HEK293 (cell line): ENCODE data around the gene FAAP100.

ENCODE experiments used
- HOXD13 ChIP-seq: sonication (generic); formaldehyde crosslinking; IDR thresholded peaks from 2 replicates; pipeline ENCODE4 v1.8.0; 2022; ENCODE audit warnings: missing genetic modification reagents, borderline replicate concordance
- INSM2 ChIP-seq: fragments of 450-650 bp; formaldehyde crosslinking; IDR thresholded peaks from 2 replicates; pipeline ENCODE4 v1.5.1; 2016; ENCODE audit warnings: missing biosample characterization, missing genetic modification characterization
- REPIN1 ChIP-seq: fragments of 450-650 bp; formaldehyde crosslinking; IDR thresholded peaks from 2 replicates; pipeline ENCODE4 v1.5.1; 2017; ENCODE audit warnings: missing biosample characterization, missing genetic modification characterization, low read depth
- SCRT2 ChIP-seq: fragments of 450-650 bp; formaldehyde crosslinking; IDR thresholded peaks from 2 replicates; pipeline ENCODE4 v1.5.1; 2016; ENCODE audit warnings: missing biosample characterization, missing genetic modification characterization
- SP2 ChIP-seq: fragments of 450-650 bp; formaldehyde crosslinking; IDR thresholded peaks from 2 replicates; pipeline ENCODE4 v1.5.1; 2016; ENCODE audit warnings: missing biosample characterization, missing genetic modification characterization
- ZBTB1 ChIP-seq: fragments of 450-650 bp; formaldehyde crosslinking; IDR thresholded peaks from 2 replicates; pipeline ENCODE4 v1.5.1; 2016; ENCODE audit warnings: missing biosample characterization, missing genetic modification characterization
- ZBTB10 ChIP-seq: fragments of 450-650 bp; formaldehyde crosslinking; IDR thresholded peaks from 2 replicates; pipeline ENCODE4 v1.5.1; 2016; ENCODE audit warnings: missing biosample characterization, missing genetic modification characterization
- ZBTB44 ChIP-seq: fragments of 450-650 bp; IDR thresholded peaks from 2 replicates; pipeline ENCODE4 v1.5.1; 2018; ENCODE audit warnings: missing biosample characterization, mild to moderate bottlenecking, missing genetic modification characterization
- ZEB2 ChIP-seq: fragments of 450-650 bp; formaldehyde crosslinking; IDR thresholded peaks from 2 replicates; pipeline ENCODE4 v1.5.1; 2016; ENCODE audit warnings: missing biosample characterization, missing genetic modification characterization
- ZNF140 ChIP-seq: fragments of 450-650 bp; formaldehyde crosslinking; IDR thresholded peaks from 2 replicates; pipeline ENCODE4 v1.5.1; 2016; ENCODE audit warnings: missing biosample characterization, missing genetic modification characterization
- ZNF19 ChIP-seq: fragments of 450-650 bp; formaldehyde crosslinking; IDR thresholded peaks from 2 replicates; pipeline ENCODE4; 2016; ENCODE audit warnings: missing biosample characterization, missing genetic modification characterization, low read depth
- ZNF223 ChIP-seq: fragments of 450-650 bp; formaldehyde crosslinking; IDR thresholded peaks from 2 replicates; pipeline ENCODE4 v1.5.1; 2016; ENCODE audit warnings: missing biosample characterization, missing genetic modification characterization
- ZNF239 ChIP-seq: fragments of 450-650 bp; formaldehyde crosslinking; IDR thresholded peaks from 2 replicates; pipeline ENCODE4 v1.5.1; 2016; ENCODE audit warnings: missing biosample characterization, missing genetic modification characterization
- ZNF394 ChIP-seq: fragments of 450-650 bp; formaldehyde crosslinking; IDR thresholded peaks from 2 replicates; pipeline ENCODE4 v1.5.1; 2016; ENCODE audit warnings: missing biosample characterization, missing genetic modification characterization, mild to moderate bottlenecking, moderate library complexity, borderline replicate concordance
- ZNF398 ChIP-seq: fragments of 450-650 bp; formaldehyde crosslinking; IDR thresholded peaks from 2 replicates; pipeline ENCODE4 v1.5.1; 2017; ENCODE audit warnings: missing biosample characterization, missing genetic modification characterization
- ZNF571 ChIP-seq: fragments of 450-650 bp; formaldehyde crosslinking; IDR thresholded peaks from 2 replicates; pipeline ENCODE4 v1.5.0; 2017; ENCODE audit warnings: missing biosample characterization, missing genetic modification characterization
- ZNF585B ChIP-seq: fragments of 450-650 bp; formaldehyde crosslinking; IDR thresholded peaks from 2 replicates; pipeline ENCODE4 v1.5.1; 2016; ENCODE audit warnings: missing biosample characterization, missing genetic modification characterization
- ZNF658 ChIP-seq: fragments of 450-650 bp; formaldehyde crosslinking; IDR thresholded peaks from 2 replicates; pipeline ENCODE4; 2016; ENCODE audit warnings: missing biosample characterization, missing genetic modification characterization
- ZNF664 ChIP-seq: fragments of 450-650 bp; formaldehyde crosslinking; IDR thresholded peaks from 2 replicates; pipeline ENCODE4 v1.5.1; 2016; ENCODE audit warnings: missing biosample characterization, missing genetic modification characterization
- ZNF707 ChIP-seq: fragments of 450-650 bp; formaldehyde crosslinking; IDR thresholded peaks from 2 replicates; pipeline ENCODE4 v1.5.1; 2016; ENCODE audit warnings: missing biosample characterization, missing genetic modification characterization
- ZNF791 ChIP-seq: fragments of 450-650 bp; formaldehyde crosslinking; IDR thresholded peaks from 2 replicates; pipeline ENCODE4 v1.5.1; 2016; ENCODE audit warnings: missing biosample characterization, missing genetic modification characterization
- ZNF837 ChIP-seq: fragments of 450-650 bp; formaldehyde crosslinking; IDR thresholded peaks from 2 replicates; pipeline ENCODE4 v1.5.1; 2016; ENCODE audit warnings: missing biosample characterization, missing genetic modification characterization
- ZSCAN4 ChIP-seq: fragments of 450-650 bp; formaldehyde crosslinking; IDR thresholded peaks from 2 replicates; pipeline ENCODE4 v1.5.1; 2017; ENCODE audit warnings: missing biosample characterization, missing genetic modification characterization
- TF ChIP-seq, protein P1 (sequence below): fragments of 450-650 bp; formaldehyde crosslinking; IDR thresholded peaks from 2 replicates; pipeline ENCODE4 v1.5.1; 2016; ENCODE audit warnings: missing biosample characterization, missing genetic modification characterization
- TF ChIP-seq, protein P2 (sequence below): fragments of 450-650 bp; formaldehyde crosslinking; IDR thresholded peaks from 2 replicates; pipeline ENCODE4 v1.5.1; 2017; ENCODE audit warnings: missing biosample characterization, missing genetic modification characterization
- TF ChIP-seq, protein P3 (sequence below): fragments of 450-650 bp; formaldehyde crosslinking; IDR thresholded peaks from 2 replicates; pipeline ENCODE4 v1.5.1; 2016; ENCODE audit warnings: missing biosample characterization, missing genetic modification characterization

FAAP100 gene

DNA sequence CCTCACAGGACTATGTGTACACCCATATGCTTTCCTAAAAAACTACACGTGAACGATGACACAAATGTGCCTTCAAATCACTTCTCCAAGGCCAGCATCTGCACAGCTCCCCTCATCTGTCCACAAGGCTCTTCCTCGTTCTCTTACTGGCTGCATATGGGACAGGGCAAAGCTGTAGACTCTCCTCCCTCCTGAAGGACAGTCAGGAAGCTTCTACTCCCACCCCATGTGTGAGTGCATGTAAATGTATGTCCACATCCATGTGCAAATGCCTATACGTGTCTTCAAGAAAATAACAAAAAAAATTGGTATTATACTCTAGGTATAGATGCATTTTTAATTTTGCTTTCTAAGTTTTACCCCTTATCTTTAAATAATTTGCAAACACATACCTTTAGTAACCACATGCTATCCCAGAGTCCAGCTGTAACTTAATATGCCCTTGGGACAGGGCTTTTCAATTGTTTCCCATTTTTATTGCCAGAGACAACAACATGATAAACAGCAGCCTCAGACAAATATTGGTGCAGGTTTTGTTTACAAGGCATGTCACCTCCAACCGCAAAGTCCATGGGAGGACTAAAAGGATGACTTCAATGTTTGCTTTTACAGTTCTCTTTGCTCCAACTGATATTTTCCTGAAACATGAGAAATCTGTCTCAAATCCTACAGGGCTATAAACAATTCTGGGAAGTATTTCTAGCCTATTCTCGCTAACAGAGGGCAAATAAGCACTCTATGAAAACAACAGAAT, 31.6 kb upstream of the FAAP100 start (continued):
- no peak for TF ChIP-seq ZBTB10 (tag by site-specific recombination)
- TF ChIP-seq ZNF707, result no peak
- no peak for TF ChIP-seq ZNF19 (tag by site-specific recombination)
- peak; percentile 97 for TF ChIP-seq INSM2 (tag by site-specific recombination)
- peak; percentile 89 for TF ChIP-seq ZEB2 (tag by site-specific recombination)
- 0 out of 2 replicates have a peak, but pooled peaks have one; percentile 56 for TF ChIP-seq ZNF664 (tag by site-specific recombination)
- peak; percentile 76 for TF ChIP-seq HOXD13 (CRISPR knock-in tag)
- TF ChIP-seq ZNF223 (tag by site-specific recombination), result no peak
- TF ChIP-seq ZNF658 (tag by site-specific recombination), result no peak
- TF ChIP-seq ZNF394 (tag by site-specific recombination), result peak; percentile 76
- TF ChIP-seq ZSCAN4, result peak; percentile 39
- no peak for TF ChIP-seq ZNF791 (tag by site-specific recombination)
- TF ChIP-seq ZNF140, result no peak
- TF ChIP-seq, protein P1, sequence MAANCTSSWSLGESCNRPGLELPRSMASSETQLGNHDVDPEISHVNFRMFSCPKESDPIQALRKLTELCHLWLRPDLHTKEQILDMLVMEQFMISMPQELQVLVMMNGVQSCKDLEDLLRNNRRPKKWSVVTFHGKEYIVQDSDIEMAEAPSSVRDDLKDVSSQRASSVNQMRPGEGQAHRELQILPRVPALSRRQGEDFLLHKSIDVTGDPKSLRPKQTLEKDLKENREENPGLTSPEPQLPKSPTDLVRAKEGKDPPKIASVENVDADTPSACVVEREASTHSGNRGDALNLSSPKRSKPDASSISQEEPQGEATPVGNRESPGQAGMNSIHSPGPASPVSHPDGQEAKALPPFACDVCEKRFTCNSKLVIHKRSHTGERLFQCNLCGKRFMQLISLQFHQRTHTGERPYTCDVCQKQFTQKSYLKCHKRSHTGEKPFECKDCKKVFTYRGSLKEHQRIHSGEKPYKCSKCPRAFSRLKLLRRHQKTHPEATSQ, result no peak
- no peak for TF ChIP-seq ZNF837 (tag by site-specific recombination)
- TF ChIP-seq REPIN1, result no peak
- TF ChIP-seq ZBTB1 (tag by site-specific recombination), result peak; percentile 69
- peak; percentile 95 for TF ChIP-seq ZBTB44
- TF ChIP-seq SP2 (tag by site-specific recombination), result no peak; the same call in 1 of the 2 replicates
- TF ChIP-seq, protein P2, sequence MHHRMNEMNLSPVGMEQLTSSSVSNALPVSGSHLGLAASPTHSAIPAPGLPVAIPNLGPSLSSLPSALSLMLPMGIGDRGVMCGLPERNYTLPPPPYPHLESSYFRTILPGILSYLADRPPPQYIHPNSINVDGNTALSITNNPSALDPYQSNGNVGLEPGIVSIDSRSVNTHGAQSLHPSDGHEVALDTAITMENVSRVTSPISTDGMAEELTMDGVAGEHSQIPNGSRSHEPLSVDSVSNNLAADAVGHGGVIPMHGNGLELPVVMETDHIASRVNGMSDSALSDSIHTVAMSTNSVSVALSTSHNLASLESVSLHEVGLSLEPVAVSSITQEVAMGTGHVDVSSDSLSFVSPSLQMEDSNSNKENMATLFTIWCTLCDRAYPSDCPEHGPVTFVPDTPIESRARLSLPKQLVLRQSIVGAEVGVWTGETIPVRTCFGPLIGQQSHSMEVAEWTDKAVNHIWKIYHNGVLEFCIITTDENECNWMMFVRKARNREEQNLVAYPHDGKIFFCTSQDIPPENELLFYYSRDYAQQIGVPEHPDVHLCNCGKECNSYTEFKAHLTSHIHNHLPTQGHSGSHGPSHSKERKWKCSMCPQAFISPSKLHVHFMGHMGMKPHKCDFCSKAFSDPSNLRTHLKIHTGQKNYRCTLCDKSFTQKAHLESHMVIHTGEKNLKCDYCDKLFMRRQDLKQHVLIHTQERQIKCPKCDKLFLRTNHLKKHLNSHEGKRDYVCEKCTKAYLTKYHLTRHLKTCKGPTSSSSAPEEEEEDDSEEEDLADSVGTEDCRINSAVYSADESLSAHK, result peak; percentile 95
- TF ChIP-seq, protein P3, sequence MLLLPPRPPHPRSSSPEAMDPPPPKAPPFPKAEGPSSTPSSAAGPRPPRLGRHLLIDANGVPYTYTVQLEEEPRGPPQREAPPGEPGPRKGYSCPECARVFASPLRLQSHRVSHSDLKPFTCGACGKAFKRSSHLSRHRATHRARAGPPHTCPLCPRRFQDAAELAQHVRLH (tag by site-specific recombination), result peak; percentile 92
- no peak; the same call in 1 of the 2 replicates for TF ChIP-seq ZNF239 (tag by site-specific recombination)
- TF ChIP-seq ZNF398 (tag by site-specific recombination), result peak; percentile 55
- peak; percentile 48; the same call in 1 of the 2 replicates for TF ChIP-seq SCRT2
- TF ChIP-seq ZNF571, result no peak
- no peak for TF ChIP-seq ZNF585B
